Glomerular endothelial cell (primary cell): Measurements from ENCODE around the gene TMA7B. TPM values are rescaled to one million over a fixed set of nuclear protein-coding genes. Genes with fewer than 3 reads are reported as not detected.
A peak's percentile ranks its signal among the peaks of the same experiment; 100 is the strongest.

Experiments used
- DNase-seq: peaks from one replicate; pipeline ENCODE4 v3.0.0-alpha.2; 2011; ENCODE audit warnings: low read depth, low spot score; ENCODE audit errors: extremely low read depth
- total RNA-seq: library from RNA; depleted of rRNA; stranded (reverse); fragments of >200 nt; gene quantifications from 2 replicates; pipeline ENCODE4 v1.2.3, GENCODE V29; 2015

TMA7B gene
- not detected in 2 replicates for total RNA-seq

- DNase-seq, result peak; percentile 23
These were observed at the start of gene TMA7B for GRCh38 chr22:39959640-39960447. Gene TMA7B (plus strand): TSS chr22:39960397. CDS start chr22:39964375, 3,978 bp downstream.

- no peak for DNase-seq
These were observed 49.2 kb upstream of the TMA7B start for GRCh38 chr22:39910876-39911613.

- DNase-seq, result no peak
These were observed 46.9 kb upstream of the TMA7B start for GRCh38 chr22:39913321-39913720.

- no peak for DNase-seq
These were observed 46.3 kb upstream of the TMA7B start for GRCh38 chr22:39913886-39914285.

- DNase-seq, result no peak
These were observed 45.6 kb upstream of the TMA7B start for GRCh38 chr22:39914584-39914983.

GRCh38 chr22:39915295-39915726 is 44.9 kb upstream of the TMA7B start:
- DNase-seq, result no peak

GRCh38 chr22:39916496-39916895 is 43.7 kb upstream of the TMA7B start:
- no peak for DNase-seq

- no peak for DNase-seq
These were observed 43.0 kb upstream of the TMA7B start for GRCh38 chr22:39917197-39917643.

- DNase-seq, result no peak
These were observed 42.3 kb upstream of the TMA7B start for GRCh38 chr22:39917776-39918495.

GRCh38 chr22:39920134-39920743 is 40.0 kb upstream of the TMA7B start:
- DNase-seq, result no peak

- no peak for DNase-seq
These were observed 36.5 kb upstream of the TMA7B start for GRCh38 chr22:39923696-39924095.

- DNase-seq, result no peak
These were observed 35.9 kb upstream of the TMA7B start for GRCh38 chr22:39924286-39924685.

- no peak for DNase-seq
These were observed 34.9 kb upstream of the TMA7B start for GRCh38 chr22:39925273-39925672.

- no peak for DNase-seq
These were observed 34.1 kb upstream of the TMA7B start for GRCh38 chr22:39925909-39926679.

GRCh38 chr22:39926753-39927152 is 33.4 kb upstream of the TMA7B start:
- DNase-seq, result no peak

GRCh38 chr22:39927544-39927943 is 32.7 kb upstream of the TMA7B start:
- no peak for DNase-seq

- no peak for DNase-seq
These were observed 31.4 kb upstream of the TMA7B start for GRCh38 chr22:39928536-39929520.

- DNase-seq, result no peak
These were observed 28.9 kb upstream of the TMA7B start for GRCh38 chr22:39931251-39931650.

GRCh38 chr22:39932166-39932565 is 28.0 kb upstream of the TMA7B start:
- no peak for DNase-seq
